22Rv1 (cell line): ENCODE data around the gene DEUP1.
A peak's percentile ranks its signal among the peaks of the same experiment; 100 is the strongest.

Source experiments
- H3K27ac ChIP-seq: fragments of 450-650 bp; 2 replicates; pipeline ENCODE4 v1.5.1; 2017
- ZFX ChIP-seq: fragments of 450-650 bp; IDR thresholded peaks from 2 replicates; pipeline ENCODE4 v1.6.1; 2017; ENCODE audit warnings: antibody characterized with exemption, borderline replicate concordance
- TF ChIP-seq, protein P1 (sequence below): fragments of 450-650 bp; IDR thresholded peaks from 2 replicates; pipeline ENCODE4 v1.5.1; 2017; ENCODE audit warnings: mild to moderate bottlenecking

The DEUP1 gene

DNA sequence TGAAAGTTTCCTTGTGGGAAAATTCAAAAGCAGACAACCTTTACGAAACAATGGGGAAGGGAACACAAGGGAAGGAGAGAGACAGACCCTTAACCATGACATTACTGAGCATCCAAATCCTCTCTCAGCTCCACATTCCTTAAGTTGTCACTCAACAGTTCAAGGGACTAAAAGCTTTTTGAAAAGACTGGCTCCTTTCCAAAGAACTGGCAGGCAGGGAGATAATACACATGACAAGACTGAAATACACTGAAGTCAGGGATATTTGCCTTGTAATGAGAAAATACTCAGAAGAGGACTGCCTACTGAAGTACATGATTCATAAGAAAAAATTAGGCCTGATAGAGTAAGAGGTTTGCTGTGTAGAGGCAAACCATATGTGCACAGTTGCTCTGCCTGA, 143.6 kb downstream of the DEUP1 start:
- TF ChIP-seq ZFX = no peak
- peak overlapping the region; percentile 13; the same call in 1 of the 2 replicates for H3K27ac ChIP-seq

DNA sequence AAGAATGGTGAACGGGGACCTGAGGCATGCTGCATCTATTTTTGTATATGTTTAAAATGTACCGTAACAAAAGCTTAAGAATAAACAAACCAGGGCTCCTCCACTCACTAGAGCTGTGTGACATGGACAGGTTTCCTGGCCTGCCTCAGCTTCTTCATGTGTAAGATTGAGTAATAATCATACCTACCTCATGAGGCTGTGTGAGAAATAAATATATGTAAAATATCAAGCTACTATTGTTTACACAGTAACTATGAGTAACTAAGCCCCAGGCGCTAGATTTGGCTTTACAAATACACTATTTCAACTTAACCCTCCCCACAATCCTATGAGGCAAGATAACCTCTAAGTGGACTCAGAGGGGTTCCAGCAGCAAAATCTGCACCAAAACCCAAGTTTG, 146.3 kb downstream of the DEUP1 start:
- TF ChIP-seq ZFX = no peak
- TF ChIP-seq, protein P1, sequence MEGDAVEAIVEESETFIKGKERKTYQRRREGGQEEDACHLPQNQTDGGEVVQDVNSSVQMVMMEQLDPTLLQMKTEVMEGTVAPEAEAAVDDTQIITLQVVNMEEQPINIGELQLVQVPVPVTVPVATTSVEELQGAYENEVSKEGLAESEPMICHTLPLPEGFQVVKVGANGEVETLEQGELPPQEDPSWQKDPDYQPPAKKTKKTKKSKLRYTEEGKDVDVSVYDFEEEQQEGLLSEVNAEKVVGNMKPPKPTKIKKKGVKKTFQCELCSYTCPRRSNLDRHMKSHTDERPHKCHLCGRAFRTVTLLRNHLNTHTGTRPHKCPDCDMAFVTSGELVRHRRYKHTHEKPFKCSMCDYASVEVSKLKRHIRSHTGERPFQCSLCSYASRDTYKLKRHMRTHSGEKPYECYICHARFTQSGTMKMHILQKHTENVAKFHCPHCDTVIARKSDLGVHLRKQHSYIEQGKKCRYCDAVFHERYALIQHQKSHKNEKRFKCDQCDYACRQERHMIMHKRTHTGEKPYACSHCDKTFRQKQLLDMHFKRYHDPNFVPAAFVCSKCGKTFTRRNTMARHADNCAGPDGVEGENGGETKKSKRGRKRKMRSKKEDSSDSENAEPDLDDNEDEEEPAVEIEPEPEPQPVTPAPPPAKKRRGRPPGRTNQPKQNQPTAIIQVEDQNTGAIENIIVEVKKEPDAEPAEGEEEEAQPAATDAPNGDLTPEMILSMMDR = no peak
- H3K27ac ChIP-seq = peak overlapping the region; percentile 66

DNA sequence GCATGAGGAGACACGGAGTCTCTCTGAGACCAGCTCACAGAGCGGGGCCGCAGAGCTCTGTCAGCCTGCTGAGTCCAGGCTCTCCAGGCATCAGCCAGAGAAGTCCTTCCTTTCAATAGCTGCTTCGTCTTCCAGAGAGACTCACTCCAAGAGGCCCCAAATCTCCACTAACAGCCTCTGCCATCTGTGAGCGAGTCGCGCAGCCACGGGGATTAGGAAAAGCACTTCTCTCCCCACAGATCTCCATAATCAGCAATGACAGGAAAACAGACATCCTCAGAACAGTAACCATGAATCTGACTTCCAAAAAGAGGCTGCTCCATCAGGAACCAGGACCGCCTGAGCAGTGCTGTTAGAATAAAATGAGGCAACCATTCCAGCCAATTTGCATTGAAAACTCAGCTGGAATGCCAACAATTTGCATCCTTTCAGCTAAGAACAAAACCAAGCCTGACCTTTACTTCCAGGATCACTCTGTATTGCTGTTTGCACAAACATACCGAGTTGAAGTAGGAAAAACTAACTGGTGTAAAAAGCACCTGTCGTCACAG, 147.2 kb downstream of the DEUP1 start:
- peak overlapping the region; percentile 66 for H3K27ac ChIP-seq
- TF ChIP-seq ZFX = no peak
- TF ChIP-seq, protein P1 = no peak

- no peak for TF ChIP-seq ZFX
- TF ChIP-seq, protein P1 = no peak
- H3K27ac ChIP-seq = peak overlapping the region; percentile 66
Measured at GRCh38 chr11:93478841-93479240, 148.3 kb downstream of the DEUP1 start.

DNA sequence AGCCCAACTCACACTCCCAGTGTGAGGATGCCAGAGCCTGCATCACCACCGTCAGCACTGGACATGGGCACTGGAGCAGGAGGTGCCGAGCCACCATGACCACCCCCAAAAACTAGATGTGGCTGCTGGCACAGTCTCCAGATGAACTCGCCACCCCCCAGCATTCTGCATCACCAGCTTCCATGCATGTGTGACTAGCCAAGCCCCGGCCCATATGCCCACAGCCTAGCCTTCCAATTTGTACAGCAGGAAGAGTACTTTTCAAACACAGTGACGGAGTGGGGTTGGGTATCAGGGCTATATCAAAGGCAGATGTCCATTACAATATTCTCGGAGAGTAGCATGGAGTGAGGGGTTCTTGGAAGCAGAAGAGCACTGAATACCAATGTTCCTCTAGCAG, 149.7 kb downstream of the DEUP1 start:
- H3K27ac ChIP-seq = peak overlapping the region; percentile 49
- TF ChIP-seq, protein P1 = no peak
- TF ChIP-seq ZFX = no peak

GRCh38 chr11:93480756-93481155, 150.2 kb downstream of the DEUP1 start:
- H3K27ac ChIP-seq = peak overlapping the region; percentile 49
- TF ChIP-seq, protein P1 = no peak
- no peak for TF ChIP-seq ZFX

DNA sequence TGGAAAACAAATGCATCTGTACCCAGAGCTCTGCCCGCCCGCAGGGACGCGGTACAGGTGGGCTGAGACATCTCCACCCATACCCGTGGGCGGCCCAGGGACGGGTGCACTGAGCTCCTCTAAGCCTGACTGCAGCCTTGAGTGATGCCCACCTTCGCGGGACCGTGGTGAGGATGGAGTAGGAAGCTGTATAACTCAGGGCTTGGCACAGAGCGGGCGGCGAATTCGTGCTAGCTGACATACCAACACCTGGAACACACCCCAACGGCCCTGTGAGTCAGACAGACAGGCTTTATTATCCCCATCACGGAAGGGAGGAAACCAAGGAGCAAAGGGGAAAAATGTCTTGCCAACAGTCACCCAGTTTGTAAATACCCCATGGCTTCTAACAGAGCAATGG, 150.7 kb downstream of the DEUP1 start:
- TF ChIP-seq, protein P1 = no peak
- no peak for TF ChIP-seq ZFX
- H3K27ac ChIP-seq = peak overlapping the region; percentile 49

DNA sequence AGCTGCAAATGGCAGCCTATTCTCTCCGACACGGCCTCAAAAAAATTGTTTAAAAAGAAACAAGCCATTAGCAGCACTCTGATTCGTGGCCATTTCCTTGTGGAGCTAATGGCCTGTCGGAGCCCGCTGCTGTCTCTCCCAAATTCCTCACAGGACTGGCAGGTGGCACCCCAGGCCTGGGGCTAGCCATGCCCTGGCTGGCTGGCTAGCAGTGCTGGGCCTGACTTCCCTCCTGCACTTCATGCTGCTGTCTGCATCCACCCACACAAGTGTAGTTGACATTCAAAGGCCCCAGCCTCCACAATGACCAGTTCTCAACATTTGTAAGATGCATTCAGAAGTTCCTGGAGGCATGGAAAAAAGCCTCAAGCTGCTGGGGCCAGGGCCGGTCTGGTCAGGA, 151.2 kb downstream of the DEUP1 start:
- H3K27ac ChIP-seq = peak overlapping the region; percentile 49; the same call in 1 of the 2 replicates
- no peak for TF ChIP-seq ZFX
